ENCODE results near the gene POLD3.

POLD3 gene

DNA sequence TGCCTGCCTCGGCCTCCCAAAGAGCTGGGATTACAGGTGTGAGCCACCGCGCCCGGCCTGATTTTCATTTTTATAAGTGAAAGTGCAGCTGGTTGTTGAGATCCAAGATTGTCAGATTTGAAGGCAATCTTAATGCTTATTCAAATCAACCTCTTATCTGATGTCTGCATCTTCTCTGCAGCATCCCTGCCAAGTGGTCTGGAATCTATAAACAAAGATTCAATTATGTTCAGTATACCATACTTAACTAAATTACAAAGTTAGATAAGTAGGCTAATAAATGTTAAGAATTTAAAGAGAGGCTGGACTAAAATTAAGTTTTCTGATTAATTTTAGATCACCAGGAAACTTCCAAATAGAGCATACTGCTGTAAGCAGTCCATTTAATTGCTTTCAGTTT, 53.8 kb downstream of the POLD3 start:
- Histone ChIP-seq H3K4me3 (ENCODE audit: low read depth, low read length) (no peak overlapping the region), H4K91ac (ENCODE audit: low read depth, low read length) (no peak overlapping the region), H3K79me1 (ENCODE audit: low read length) (no peaks in the 10 kb centered on the region), H4K8ac (ENCODE audit: low read depth, low read length) (no peak overlapping the region), H3K36me3 (ENCODE audit: control insufficient read depth in 1 of 2, insufficient read depth in 2 of 2, low read length in 2 of 2) (peaks cover 0 to 15% of the 10 kb centered on the region in 2 experiments), H4K12ac (ENCODE audit: low read depth, low read length) (no peak overlapping the region), H2BK12ac (ENCODE audit: low read length) (no peak overlapping the region), H3K27ac (ENCODE audit: low read depth, low read length) (no peak overlapping the region), H2BK5ac (ENCODE audit: low read depth, low read length, poor library complexity) (no peak overlapping the region), H2AK5ac (ENCODE audit: low read length) (no peak overlapping the region), H3K27me3 (ENCODE audit: insufficient read depth, low read length) (no peaks in the 10 kb centered on the region), H3K23ac (ENCODE audit: low read length) (no peak overlapping the region), H3K18ac (ENCODE audit: low read length) (no peak overlapping the region), H2AFZ (ENCODE audit: insufficient read depth, low read length, poor library complexity) (no peak overlapping the region), H3K4me2 (ENCODE audit: low read length) (no peak overlapping the region), H3K14ac (ENCODE audit: low read length) (no peak overlapping the region), H3K4ac (ENCODE audit: low read depth, low read length) (no peak overlapping the region), H3K4me1 (ENCODE audit: control insufficient read depth in 1 of 2, insufficient read depth in 2 of 2, low read length in 2 of 2) (no peaks in the 10 kb centered on the region), H3K79me2 (ENCODE audit: control insufficient read depth, insufficient read depth, low read length, poor library complexity) (no peaks in the 10 kb centered on the region), H3K9ac (ENCODE audit: low read length) (no peak overlapping the region), H2BK120ac (ENCODE audit: insufficient read depth, low read length, poor library complexity) (no peak overlapping the region), H3K9me3 (ENCODE audit: insufficient read depth, low read depth, low read length) (peaks cover 2% of the 10 kb centered on the region)
- no CpG with 5 or more reads among the region's 4 CpGs for WGBS (ENCODE audit: extremely low coverage, insufficient coverage, insufficient read length)
- no peak for DNase-seq

DNA sequence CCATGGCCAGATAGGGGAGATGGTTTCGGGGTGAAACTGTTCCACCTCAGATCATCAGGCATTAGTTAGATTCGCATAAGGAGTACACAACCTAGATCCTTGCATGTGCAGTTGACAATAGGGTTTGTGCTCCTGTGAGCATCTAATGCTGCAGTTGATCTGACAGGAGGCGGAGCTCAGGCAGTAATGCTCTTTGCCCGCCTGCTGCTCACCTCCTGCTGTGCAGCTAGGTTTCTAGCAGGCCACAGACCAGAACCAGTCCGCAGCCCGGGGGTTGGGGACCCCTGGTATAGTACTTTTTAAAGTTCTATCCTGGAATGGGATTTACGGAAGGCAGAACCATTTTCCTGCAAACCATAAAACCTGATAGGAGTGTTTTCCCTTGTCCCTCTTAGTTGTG, 54.6 kb downstream of the POLD3 start:
- H3K4me2 ChIP-seq (ENCODE audit: low read length) = no peak overlapping the region
- H3K27me3 ChIP-seq (ENCODE audit: insufficient read depth, low read length) = no peaks in the 10 kb centered on the region
- no peak overlapping the region for H3K4ac ChIP-seq (ENCODE audit: low read depth, low read length)
- H3K4me3 ChIP-seq (ENCODE audit: low read depth, low read length) = no peak overlapping the region
- H3K79me2 ChIP-seq (ENCODE audit: control insufficient read depth, insufficient read depth, low read length, poor library complexity) = no peaks in the 10 kb centered on the region
- no peak overlapping the region for H2AK5ac ChIP-seq (ENCODE audit: low read length)
- no peak overlapping the region for H3K14ac ChIP-seq (ENCODE audit: low read length)
- no CpG with 5 or more reads among the region's 7 CpGs for WGBS (ENCODE audit: extremely low coverage, insufficient coverage, insufficient read length)
- no peak overlapping the region for H2AFZ ChIP-seq (ENCODE audit: insufficient read depth, low read length, poor library complexity)
- H4K8ac ChIP-seq (ENCODE audit: low read depth, low read length) = no peak overlapping the region
- no peak overlapping the region for H4K91ac ChIP-seq (ENCODE audit: low read depth, low read length)
- no peaks in the 10 kb centered on the region for H3K9me3 ChIP-seq (ENCODE audit: insufficient read depth, low read depth, low read length)
- H3K79me1 ChIP-seq (ENCODE audit: low read length) = no peaks in the 10 kb centered on the region
- no peak overlapping the region for H3K23ac ChIP-seq (ENCODE audit: low read length)
- no peak overlapping the region for H2BK5ac ChIP-seq (ENCODE audit: low read depth, low read length, poor library complexity)
- no peak overlapping the region for H3K9ac ChIP-seq (ENCODE audit: low read length)
- no peak overlapping the region for H2BK120ac ChIP-seq (ENCODE audit: insufficient read depth, low read length, poor library complexity)
- H2BK12ac ChIP-seq (ENCODE audit: low read length) = no peak overlapping the region
- no peaks in the 10 kb centered on the region for H3K4me1 ChIP-seq (ENCODE audit: control insufficient read depth in 1 of 2, insufficient read depth in 2 of 2, low read length in 2 of 2)
- no peak overlapping the region for H3K18ac ChIP-seq (ENCODE audit: low read length)
- H3K36me3 ChIP-seq (ENCODE audit: control insufficient read depth in 1 of 2, insufficient read depth in 2 of 2, low read length in 2 of 2) = peaks cover 0 to 11% of the 10 kb centered on the region in 2 experiments
- no peak overlapping the region for H4K12ac ChIP-seq (ENCODE audit: low read depth, low read length)
- DNase-seq = no peak
- H3K27ac ChIP-seq (ENCODE audit: low read depth, low read length) = no peak overlapping the region

DNA sequence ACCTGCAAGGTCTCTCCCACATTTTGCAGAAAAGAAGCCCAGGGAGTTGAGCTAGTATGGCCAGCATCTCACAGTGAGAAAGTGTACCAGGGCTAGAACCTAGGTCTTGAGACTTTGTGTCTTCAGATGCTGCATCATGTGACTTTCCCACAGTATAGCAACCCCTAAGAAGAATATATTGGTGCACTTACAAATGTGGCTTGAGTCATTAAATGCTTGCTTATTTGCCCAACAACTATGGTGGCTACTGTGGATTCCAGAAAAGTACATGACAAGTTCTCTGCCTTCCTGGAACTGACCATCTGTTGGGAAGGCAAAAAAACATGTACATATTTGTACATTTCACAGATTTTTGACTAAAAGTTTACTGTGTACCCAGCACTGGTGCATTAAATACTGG, 55.0 kb downstream of the POLD3 start:
- Histone ChIP-seq H2AFZ (ENCODE audit: insufficient read depth, low read length, poor library complexity) (no peak overlapping the region), H3K27ac (ENCODE audit: low read depth, low read length) (no peak overlapping the region), H4K91ac (ENCODE audit: low read depth, low read length) (no peak overlapping the region), H4K12ac (ENCODE audit: low read depth, low read length) (no peak overlapping the region), H2BK120ac (ENCODE audit: insufficient read depth, low read length, poor library complexity) (no peak overlapping the region), H2AK5ac (ENCODE audit: low read length) (no peak overlapping the region), H2BK12ac (ENCODE audit: low read length) (no peak overlapping the region), H3K79me2 (ENCODE audit: control insufficient read depth, insufficient read depth, low read length, poor library complexity) (no peaks in the 10 kb centered on the region), H3K27me3 (ENCODE audit: insufficient read depth, low read length) (no peaks in the 10 kb centered on the region), H3K4me3 (ENCODE audit: low read depth, low read length) (no peak overlapping the region), H3K36me3 (ENCODE audit: control insufficient read depth in 1 of 2, insufficient read depth in 2 of 2, low read length in 2 of 2) (peaks cover 0 to 11% of the 10 kb centered on the region in 2 experiments), H3K4me2 (ENCODE audit: low read length) (no peak overlapping the region), H3K4ac (ENCODE audit: low read depth, low read length) (no peak overlapping the region), H3K9me3 (ENCODE audit: insufficient read depth, low read depth, low read length) (no peaks in the 10 kb centered on the region), H3K23ac (ENCODE audit: low read length) (no peak overlapping the region), H3K18ac (ENCODE audit: low read length) (no peak overlapping the region), H2BK5ac (ENCODE audit: low read depth, low read length, poor library complexity) (no peak overlapping the region), H3K79me1 (ENCODE audit: low read length) (no peaks in the 10 kb centered on the region), H3K14ac (ENCODE audit: low read length) (no peak overlapping the region), H3K4me1 (ENCODE audit: control insufficient read depth in 1 of 2, insufficient read depth in 2 of 2, low read length in 2 of 2) (no peaks in the 10 kb centered on the region), H3K9ac (ENCODE audit: low read length) (no peak overlapping the region), H4K8ac (ENCODE audit: low read depth, low read length) (no peak overlapping the region)
- no peak for DNase-seq

DNA sequence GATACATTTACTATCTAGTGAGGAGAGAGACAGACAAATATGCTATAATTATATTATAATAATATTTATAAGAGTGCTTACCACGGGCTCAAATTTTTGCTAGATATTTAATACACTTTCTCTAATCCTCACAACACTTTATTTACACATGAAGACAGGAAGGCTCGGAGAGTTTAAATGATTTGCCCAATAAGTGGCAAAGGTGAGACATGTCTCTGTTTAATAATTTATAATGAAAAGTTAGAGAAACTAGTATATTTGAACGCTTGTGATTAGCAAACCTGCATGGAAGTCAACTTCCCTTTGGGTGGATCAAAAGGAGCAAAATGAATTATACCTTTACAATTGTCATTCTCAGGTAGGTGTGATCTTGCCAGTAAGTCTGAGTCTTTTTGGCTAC, 55.4 kb downstream of the POLD3 start:
- Histone ChIP-seq H3K27me3 (ENCODE audit: insufficient read depth, low read length) (no peaks in the 10 kb centered on the region), H2AFZ (ENCODE audit: insufficient read depth, low read length, poor library complexity) (no peak overlapping the region), H3K9ac (ENCODE audit: low read length) (no peak overlapping the region), H3K36me3 (ENCODE audit: control insufficient read depth in 1 of 2, insufficient read depth in 2 of 2, low read length in 2 of 2) (peaks cover 0 to 11% of the 10 kb centered on the region in 2 experiments), H2AK5ac (ENCODE audit: low read length) (no peak overlapping the region), H4K12ac (ENCODE audit: low read depth, low read length) (no peak overlapping the region), H3K9me3 (ENCODE audit: insufficient read depth, low read depth, low read length) (no peaks in the 10 kb centered on the region), H4K91ac (ENCODE audit: low read depth, low read length) (no peak overlapping the region), H3K23ac (ENCODE audit: low read length) (no peak overlapping the region), H2BK120ac (ENCODE audit: insufficient read depth, low read length, poor library complexity) (no peak overlapping the region), H3K79me2 (ENCODE audit: control insufficient read depth, insufficient read depth, low read length, poor library complexity) (no peaks in the 10 kb centered on the region), H3K4me3 (ENCODE audit: low read depth, low read length) (no peak overlapping the region), H2BK12ac (ENCODE audit: low read length) (no peak overlapping the region), H3K4me1 (ENCODE audit: control insufficient read depth in 1 of 2, insufficient read depth in 2 of 2, low read length in 2 of 2) (no peaks in the 10 kb centered on the region), H3K4me2 (ENCODE audit: low read length) (no peak overlapping the region), H3K14ac (ENCODE audit: low read length) (no peak overlapping the region), H3K4ac (ENCODE audit: low read depth, low read length) (no peak overlapping the region), H2BK5ac (ENCODE audit: low read depth, low read length, poor library complexity) (no peak overlapping the region), H3K18ac (ENCODE audit: low read length) (no peak overlapping the region), H3K79me1 (ENCODE audit: low read length) (no peaks in the 10 kb centered on the region), H4K8ac (ENCODE audit: low read depth, low read length) (no peak overlapping the region), H3K27ac (ENCODE audit: low read depth, low read length) (no peak overlapping the region)
- WGBS (ENCODE audit: extremely low coverage, insufficient coverage, insufficient read length) = no CpG with 5 or more reads among the region's 3 CpGs
- DNase-seq = no peak

Data from trophoblast cell (in vitro differentiated cells and primary cell).